RWPE2 (cell line): ENCODE measurements around the gene ACOT11.

Experiments
- ATAC-seq: fragments of 200-7000 bp; cut with Tn5 transposase; 3 replicates; pipeline ENCODE4 v1.9.1; 2021; ENCODE audit warnings: low read depth
- DNase-seq: peaks from one replicate; pipeline ENCODE4 v3.0.0-alpha.2; 2020; ENCODE audit warnings: low spot score
- H3K27ac ChIP-seq: fragments of 450-650 bp; 2 replicates; pipeline ENCODE4 v1.5.1; 2017; ENCODE audit warnings: mild to moderate bottlenecking; ENCODE audit not compliant: poor library complexity, severe bottlenecking
- H3K27me3 ChIP-seq: fragments of 250-450 bp; sonication (Bioruptor Pico); 2 replicates; pipeline ENCODE4 v1.5.1; 2021; ENCODE audit warnings: mild to moderate bottlenecking, moderate library complexity; ENCODE audit not compliant: insufficient read depth, poor library complexity, severe bottlenecking
- H3K36me3 ChIP-seq: fragments of 250-450 bp; sonication (Bioruptor Pico); 2 replicates; pipeline ENCODE4 v1.5.1; 2020; ENCODE audit warnings: low read depth, mild to moderate bottlenecking, moderate library complexity
- H3K4me1 ChIP-seq: fragments of 250-450 bp; sonication (Bioruptor Pico); 2 replicates; pipeline ENCODE4 v1.5.1; 2021; ENCODE audit warnings: mild to moderate bottlenecking, moderate library complexity; ENCODE audit not compliant: insufficient read depth, poor library complexity, severe bottlenecking
- H3K4me3 ChIP-seq: fragments of 250-450 bp; sonication (Bioruptor Pico); 2 replicates; pipeline ENCODE4 v1.5.1; 2021; ENCODE audit warnings: mild to moderate bottlenecking, moderate library complexity; ENCODE audit not compliant: severe bottlenecking
- H3K9me3 ChIP-seq: fragments of 250-450 bp; sonication (Bioruptor Pico); 2 replicates; pipeline ENCODE4 v1.5.1; 2021; ENCODE audit warnings: mild to moderate bottlenecking, moderate library complexity; ENCODE audit not compliant: severe bottlenecking
- TF ChIP-seq, protein P1 (sequence below): fragments of 450-650 bp; IDR thresholded peaks from one replicate; pipeline ENCODE4 v1.5.1; 2017; ENCODE audit warnings: mild to moderate bottlenecking, moderate library complexity; ENCODE audit not compliant: poor library complexity, severe bottlenecking

The ACOT11 gene

DNA sequence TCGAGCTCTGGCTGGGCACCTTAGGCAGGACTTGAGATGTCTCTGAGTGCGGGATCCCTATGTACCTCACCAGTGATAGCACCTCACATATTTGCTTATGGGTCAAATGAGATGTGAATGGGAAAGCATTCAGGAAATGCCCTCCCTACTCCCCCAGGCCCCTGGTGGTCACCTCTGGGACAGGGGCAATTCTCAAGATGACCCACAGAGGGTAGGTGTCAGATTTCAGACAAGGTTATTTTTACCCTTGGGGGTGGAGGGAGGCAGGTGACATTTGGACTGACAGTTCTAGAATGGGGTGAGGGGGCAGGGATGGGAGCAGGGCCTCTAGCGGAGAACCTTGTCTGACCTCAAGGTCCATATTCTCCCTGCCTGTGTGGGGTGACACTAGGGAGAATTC, 27.1 kb downstream of the ACOT11 start:
- Histone ChIP-seq H3K9me3 (no peaks in the 10 kb centered on the region), H3K27me3 (no peaks in the 10 kb centered on the region), H3K36me3 (0 out of 2 replicates have a peak, but pooled peaks cover 3% of the 10 kb centered on the region), H3K4me3 (no peak overlapping the region), H3K4me1 (peaks cover 13% of the 10 kb centered on the region), H3K27ac (no peak overlapping the region)
- TF ChIP-seq, protein P1, sequence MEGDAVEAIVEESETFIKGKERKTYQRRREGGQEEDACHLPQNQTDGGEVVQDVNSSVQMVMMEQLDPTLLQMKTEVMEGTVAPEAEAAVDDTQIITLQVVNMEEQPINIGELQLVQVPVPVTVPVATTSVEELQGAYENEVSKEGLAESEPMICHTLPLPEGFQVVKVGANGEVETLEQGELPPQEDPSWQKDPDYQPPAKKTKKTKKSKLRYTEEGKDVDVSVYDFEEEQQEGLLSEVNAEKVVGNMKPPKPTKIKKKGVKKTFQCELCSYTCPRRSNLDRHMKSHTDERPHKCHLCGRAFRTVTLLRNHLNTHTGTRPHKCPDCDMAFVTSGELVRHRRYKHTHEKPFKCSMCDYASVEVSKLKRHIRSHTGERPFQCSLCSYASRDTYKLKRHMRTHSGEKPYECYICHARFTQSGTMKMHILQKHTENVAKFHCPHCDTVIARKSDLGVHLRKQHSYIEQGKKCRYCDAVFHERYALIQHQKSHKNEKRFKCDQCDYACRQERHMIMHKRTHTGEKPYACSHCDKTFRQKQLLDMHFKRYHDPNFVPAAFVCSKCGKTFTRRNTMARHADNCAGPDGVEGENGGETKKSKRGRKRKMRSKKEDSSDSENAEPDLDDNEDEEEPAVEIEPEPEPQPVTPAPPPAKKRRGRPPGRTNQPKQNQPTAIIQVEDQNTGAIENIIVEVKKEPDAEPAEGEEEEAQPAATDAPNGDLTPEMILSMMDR = no peak
- ATAC-seq = no peak
- DNase-seq = no peak

DNA sequence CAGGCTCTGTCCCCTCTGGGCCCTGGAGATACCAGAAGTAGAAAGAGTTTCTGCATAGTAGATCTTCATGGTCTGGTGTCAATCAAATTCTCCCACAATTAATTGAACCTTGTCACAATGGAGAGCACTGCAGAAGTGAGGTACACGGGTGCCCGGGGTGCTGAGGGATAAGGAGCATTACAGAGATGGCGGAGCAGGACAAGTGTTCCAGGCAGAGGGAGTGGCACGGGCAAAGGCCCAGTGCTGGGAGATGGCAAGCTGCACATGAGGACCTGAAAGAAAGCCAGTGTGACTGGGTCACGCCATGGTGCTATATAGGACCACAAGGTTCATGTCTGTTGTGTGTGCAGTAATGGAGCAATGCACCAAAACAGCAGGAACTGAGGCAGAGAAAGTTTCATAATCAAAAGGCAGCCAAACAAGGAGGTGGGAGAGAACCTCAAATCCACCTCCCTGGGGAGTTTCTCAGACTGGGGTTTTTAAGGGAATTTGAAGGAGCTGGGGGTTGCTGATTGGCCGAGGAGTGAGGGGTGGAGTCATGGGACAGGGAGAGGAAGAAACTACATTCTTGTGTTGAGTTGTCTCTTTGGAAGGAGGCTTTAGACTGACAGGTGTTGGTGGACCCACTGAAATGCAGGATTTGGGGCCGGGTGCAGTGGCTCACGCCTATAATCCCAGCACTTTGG, 27.7 kb downstream of the ACOT11 start:
- H3K9me3 ChIP-seq = no peaks in the 10 kb centered on the region
- H3K4me3 ChIP-seq = no peak overlapping the region
- no peak overlapping the region for H3K27ac ChIP-seq
- peaks cover 10% of the 10 kb centered on the region for H3K4me1 ChIP-seq
- 0 out of 2 replicates have a peak, but pooled peaks cover 3% of the 10 kb centered on the region for H3K36me3 ChIP-seq
- TF ChIP-seq, protein P1 = no peak
- DNase-seq (no peak), ATAC-seq (no peak)
- H3K27me3 ChIP-seq = no peaks in the 10 kb centered on the region

DNA sequence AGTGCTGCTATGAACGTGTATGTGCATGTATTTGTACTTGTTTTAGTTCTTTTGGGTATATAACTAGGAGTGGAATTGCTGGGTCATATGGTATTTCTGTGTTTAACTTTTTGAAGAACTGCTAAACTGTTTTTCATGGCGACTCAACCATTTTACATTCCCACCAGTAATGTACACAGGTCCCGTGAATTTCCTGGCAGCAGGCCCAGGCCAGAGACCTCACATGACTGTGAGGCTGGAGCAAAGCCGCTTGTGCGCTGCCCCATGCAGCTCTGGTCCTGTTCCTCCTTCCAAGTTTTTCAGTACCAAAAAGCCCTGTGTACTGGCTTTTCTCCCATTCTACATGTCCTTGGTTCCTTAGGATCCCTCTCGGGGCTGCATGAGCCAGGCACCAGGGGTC, 29.6 kb downstream of the ACOT11 start:
- no peaks in the 10 kb centered on the region for H3K9me3 ChIP-seq
- peaks cover 10% of the 10 kb centered on the region for H3K4me1 ChIP-seq
- DNase-seq (no peak), ATAC-seq (no peak)
- no peak overlapping the region for H3K4me3 ChIP-seq
- TF ChIP-seq, protein P1 = no peak
- H3K36me3 ChIP-seq = 0 out of 2 replicates have a peak, but pooled peaks cover 3% of the 10 kb centered on the region
- H3K27me3 ChIP-seq = no peaks in the 10 kb centered on the region
- no peak overlapping the region for H3K27ac ChIP-seq

DNA sequence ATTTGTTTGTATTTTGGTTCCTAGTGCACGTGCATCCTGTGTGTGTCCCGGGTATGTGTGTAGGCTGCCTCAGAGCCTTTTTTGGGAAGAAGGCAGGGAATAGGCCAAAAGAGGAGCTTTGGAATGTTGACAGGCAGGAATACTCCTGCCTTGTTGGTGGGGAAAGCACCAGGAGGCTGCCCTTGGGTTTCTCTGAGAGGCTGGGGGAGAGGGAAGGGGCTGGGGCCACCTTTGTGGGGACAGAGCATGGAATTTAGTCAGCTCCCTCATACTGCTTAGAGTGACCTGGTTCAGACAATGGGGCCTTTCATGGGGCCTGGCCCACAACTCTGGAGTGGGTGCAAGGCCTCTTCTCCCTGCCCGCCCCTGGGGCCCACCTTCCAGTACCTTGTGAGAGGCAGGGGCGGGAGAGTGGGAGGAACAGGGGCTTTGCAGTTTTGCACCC, 31.3 kb downstream of the ACOT11 start:
- no peak overlapping the region for H3K4me3 ChIP-seq
- H3K27me3 ChIP-seq = no peaks in the 10 kb centered on the region
- DNase-seq = no peak
- H3K9me3 ChIP-seq = no peaks in the 10 kb centered on the region
- no peaks in the 10 kb centered on the region for H3K36me3 ChIP-seq
- H3K27ac ChIP-seq = no peak overlapping the region
- TF ChIP-seq, protein P1 = no peak
- ATAC-seq = no peak
- peaks cover 10% of the 10 kb centered on the region for H3K4me1 ChIP-seq

DNA sequence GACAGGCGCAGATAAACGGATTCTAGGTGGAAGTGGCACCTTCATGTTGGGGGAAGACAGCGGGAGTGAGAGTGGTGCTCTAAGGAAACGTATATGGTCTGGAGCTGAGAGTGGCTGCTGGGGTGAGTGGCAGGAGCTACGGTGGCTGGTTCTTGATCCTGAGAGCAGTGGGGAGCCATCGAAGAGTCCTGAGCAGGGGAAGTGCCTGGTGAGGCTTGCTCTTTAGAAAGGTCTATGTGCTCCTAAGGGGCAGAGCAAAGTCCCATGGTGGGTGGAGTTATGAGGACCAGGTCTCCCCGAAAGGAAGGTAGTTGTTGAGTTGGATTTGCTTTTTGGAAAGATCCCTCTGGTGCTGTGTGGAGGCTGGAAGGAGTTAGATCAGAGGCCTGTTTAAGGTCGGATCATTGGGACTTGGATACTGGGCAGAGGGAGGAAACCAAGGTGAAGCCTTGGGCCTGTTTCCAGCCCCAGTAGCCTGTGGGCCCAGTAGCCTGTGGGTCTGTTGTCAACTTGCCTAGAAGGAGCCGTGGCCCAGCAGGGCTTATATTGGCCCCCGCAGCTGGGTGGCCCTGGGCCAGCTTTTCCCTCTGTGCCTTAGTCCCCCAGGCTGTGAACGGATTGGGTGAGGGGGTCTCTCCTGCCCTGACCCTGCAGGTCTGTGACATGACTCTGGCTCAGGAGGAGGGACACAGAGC, 33.0 kb downstream of the ACOT11 start:
- no peak overlapping the region for H3K27ac ChIP-seq
- no peak overlapping the region for H3K4me3 ChIP-seq
- no peak for DNase-seq
- no peaks in the 10 kb centered on the region for H3K9me3 ChIP-seq
- ATAC-seq = no peak
- no peaks in the 10 kb centered on the region for H3K36me3 ChIP-seq
- no peaks in the 10 kb centered on the region for H3K27me3 ChIP-seq
- H3K4me1 ChIP-seq = peaks cover 10% of the 10 kb centered on the region
- TF ChIP-seq, protein P1 = no peak
